Progenitor cell of endocrine pancreas (in vitro differentiated cells): ENCODE data around the gene MGA. TPM values are rescaled to one million over a fixed set of nuclear protein-coding genes. Genes with fewer than 3 reads are reported as not detected.

ENCODE experiments used
- DNase-seq: peaks from one replicate; pipeline ENCODE4 v3.0.0; 2021; ENCODE audit warnings: low spot score; ENCODE audit not compliant: unreplicated experiment
- H3K27ac Mint-ChIP-seq: 2 replicates; pipeline ENCODE4 v1.8.0; 2021; ENCODE audit warnings: mild to moderate bottlenecking, moderate library complexity, mixed read lengths
- H3K27me3 Mint-ChIP-seq: 2 replicates; pipeline ENCODE4 v1.8.0; 2021; ENCODE audit warnings: mixed read lengths
- H3K36me3 Mint-ChIP-seq: 2 replicates; pipeline ENCODE4 v1.8.0; 2022; ENCODE audit warnings: mixed read lengths; ENCODE audit not compliant: insufficient read depth
- H3K4me1 Mint-ChIP-seq: 2 replicates; pipeline ENCODE4 v1.8.0; 2021; ENCODE audit warnings: low read depth, mixed read lengths
- H3K4me3 Mint-ChIP-seq: 2 replicates; pipeline ENCODE4 v1.8.0; 2021; ENCODE audit warnings: low read depth, mild to moderate bottlenecking, moderate library complexity, mixed read lengths
- H3K9me3 Mint-ChIP-seq: 2 replicates; pipeline ENCODE4 v1.8.0; 2021; ENCODE audit warnings: low read depth, mixed read lengths
- CTCF ChIP-seq: fragments of 200-600 bp; sonication (generic); IDR thresholded peaks from one replicate; pipeline ENCODE4 v1.5.0; 2021; ENCODE audit warnings: antibody characterized with exemption, mild to moderate bottlenecking; ENCODE audit not compliant: unreplicated experiment
- microRNA-seq: library from miRNA; unstranded; fragments of <30 nt; microRNA quantifications from one replicate; pipeline ENCODE4 v1.1.0, GENCODE V29; 2020; ENCODE audit warnings: borderline number of aligned reads; ENCODE audit not compliant: unreplicated experiment
- total RNA-seq: library from RNA; stranded (reverse); gene quantifications from 2 replicates; pipeline ENCODE4 v1.2.1, GENCODE V29; 2021

The MGA gene
- total RNA-seq, 1 donor from 2014 or later = 71.2 TPM

GRCh38 chr15:41820791-41821423 is 160.7 kb downstream of the MGA start:
- no peaks in the 10 kb centered on the region for H3K9me3 Mint-ChIP-seq
- no peaks in the 10 kb centered on the region for H3K27me3 Mint-ChIP-seq
- H3K27ac Mint-ChIP-seq = no peak overlapping the region
- peaks cover 18% of the 10 kb centered on the region for H3K36me3 Mint-ChIP-seq
- no peak overlapping the region for H3K4me3 Mint-ChIP-seq
- no peak for DNase-seq
- no peaks in the 10 kb centered on the region for H3K4me1 Mint-ChIP-seq
- no peak for TF ChIP-seq CTCF

GRCh38 chr15:41821831-41822230 is 161.6 kb downstream of the MGA start:
- no peak overlapping the region for H3K27ac Mint-ChIP-seq
- TF ChIP-seq CTCF = no peak
- DNase-seq = no peak
- peaks cover 18% of the 10 kb centered on the region for H3K36me3 Mint-ChIP-seq
- no peaks in the 10 kb centered on the region for H3K4me1 Mint-ChIP-seq
- H3K27me3 Mint-ChIP-seq = peaks cover 7% of the 10 kb centered on the region
- no peaks in the 10 kb centered on the region for H3K9me3 Mint-ChIP-seq
- H3K4me3 Mint-ChIP-seq = no peak overlapping the region

- Mint-ChIP-seq H3K9me3 (no peaks in the 10 kb centered on the region), H3K27ac (no peak overlapping the region), H3K4me1 (no peaks in the 10 kb centered on the region), H3K4me3 (no peak overlapping the region), H3K27me3 (peaks cover 7% of the 10 kb centered on the region), H3K36me3 (peaks cover 14% of the 10 kb centered on the region)
- TF ChIP-seq CTCF = no peak
- no peak for DNase-seq
Measured at GRCh38 chr15:41822471-41822870, 162.3 kb downstream of the MGA start.

Small RNA genes lying within 50 kb of the gene (microRNA-seq; reads per million reads assigned to microRNA genes)
- not detected for gene MIR626

Other genes starting within 250 kb of the MGA start
- 58.7 and 59.1 TPM in 2 replicates for gene RTF1, start 243.3 kb upstream of the MGA start, total RNA-seq
- 0.89 and 1.0 TPM in 2 replicates for gene ITPKA, start 166.5 kb upstream of the MGA start, total RNA-seq
- gene LTK, start 146.6 kb upstream of the MGA start, total RNA-seq = 0.55 and 1.2 TPM in 2 replicates
- gene RPAP1, start 116.1 kb upstream of the MGA start, total RNA-seq = 63.8 and 69.4 TPM in 2 replicates
- 86.7 and 106 TPM in 2 replicates for gene TYRO3, start 101.2 kb upstream of the MGA start, total RNA-seq
- gene MAPKBP1, start 114.1 kb downstream of the MGA start, total RNA-seq = 28.9 TPM in 2 replicates
- 18.0 and 26.2 TPM in 2 replicates for gene JMJD7, start 167.7 kb downstream of the MGA start, total RNA-seq
- gene PLA2G4B, start 178.4 kb downstream of the MGA start, total RNA-seq = 13.1 and 13.8 TPM in 2 replicates
- 6.6 and 7.9 TPM in 2 replicates for gene SPTBN5, start 233.6 kb downstream of the MGA start, total RNA-seq